Thyroid gland (tissue), 4 donors: ENCODE results near the gene PTPN22.

Experiments used
- POLR2A ChIP-seq, 2 donors: fragments of 450-650 bp; IDR thresholded peaks; one replicate each; pipeline ENCODE4 v1.6.1; 2017; ENCODE audit warnings: antibody characterized with exemption in 2 of 2, mild to moderate bottlenecking in 2 of 2, moderate library complexity in 1 of 2
- TF ChIP-seq, protein P1 (sequence below), 6 experiments: fragments of 200-600 bp in 3 of 6; fragments of 450-650 bp in 3 of 6; sonication (generic) in 3 of 6; IDR thresholded peaks; one replicate each; pipeline ENCODE4 v1.5.1; 2016 to 2019; ENCODE audit warnings: antibody characterized with exemption in 6 of 6, mild to moderate bottlenecking in 2 of 6, inconsistent platforms in 1 of 6, moderate library complexity in 1 of 6

DNA sequence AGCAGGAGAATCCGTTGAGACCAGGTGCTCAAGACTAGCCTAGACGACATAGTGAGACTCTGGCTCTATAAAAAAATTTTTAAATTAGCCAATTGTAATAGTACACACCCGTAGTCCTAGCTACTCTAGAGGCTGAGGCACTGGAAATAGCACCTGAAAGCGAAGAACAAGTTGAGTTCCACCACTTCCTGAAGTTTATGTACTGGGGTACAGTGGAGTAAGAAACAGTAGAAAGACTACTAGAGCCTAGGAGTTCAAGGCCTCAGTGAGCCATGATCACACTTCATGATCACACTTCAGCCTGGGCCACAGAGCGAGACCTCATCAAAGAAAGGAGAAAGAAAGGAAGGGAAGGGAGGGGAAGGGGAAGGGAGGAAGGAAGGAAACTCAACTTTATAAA is 79.0 kb downstream of the PTPN22 start:
- TF ChIP-seq POLR2A (IDR thresholded peaks at IDR 0.05): no peak
- TF ChIP-seq, protein P1, sequence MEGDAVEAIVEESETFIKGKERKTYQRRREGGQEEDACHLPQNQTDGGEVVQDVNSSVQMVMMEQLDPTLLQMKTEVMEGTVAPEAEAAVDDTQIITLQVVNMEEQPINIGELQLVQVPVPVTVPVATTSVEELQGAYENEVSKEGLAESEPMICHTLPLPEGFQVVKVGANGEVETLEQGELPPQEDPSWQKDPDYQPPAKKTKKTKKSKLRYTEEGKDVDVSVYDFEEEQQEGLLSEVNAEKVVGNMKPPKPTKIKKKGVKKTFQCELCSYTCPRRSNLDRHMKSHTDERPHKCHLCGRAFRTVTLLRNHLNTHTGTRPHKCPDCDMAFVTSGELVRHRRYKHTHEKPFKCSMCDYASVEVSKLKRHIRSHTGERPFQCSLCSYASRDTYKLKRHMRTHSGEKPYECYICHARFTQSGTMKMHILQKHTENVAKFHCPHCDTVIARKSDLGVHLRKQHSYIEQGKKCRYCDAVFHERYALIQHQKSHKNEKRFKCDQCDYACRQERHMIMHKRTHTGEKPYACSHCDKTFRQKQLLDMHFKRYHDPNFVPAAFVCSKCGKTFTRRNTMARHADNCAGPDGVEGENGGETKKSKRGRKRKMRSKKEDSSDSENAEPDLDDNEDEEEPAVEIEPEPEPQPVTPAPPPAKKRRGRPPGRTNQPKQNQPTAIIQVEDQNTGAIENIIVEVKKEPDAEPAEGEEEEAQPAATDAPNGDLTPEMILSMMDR (IDR thresholded peaks at IDR 0.05): no peak
